ENCODE data around the gene STAC2. TPM values are rescaled to one million over a fixed set of nuclear protein-coding genes. Genes with fewer than 3 reads are reported as not detected.

STAC2 gene
- polyA plus RNA-seq, 1 of the 3 experiments (the other 2 are of a cell fraction), result 0.07 TPM

DNA sequence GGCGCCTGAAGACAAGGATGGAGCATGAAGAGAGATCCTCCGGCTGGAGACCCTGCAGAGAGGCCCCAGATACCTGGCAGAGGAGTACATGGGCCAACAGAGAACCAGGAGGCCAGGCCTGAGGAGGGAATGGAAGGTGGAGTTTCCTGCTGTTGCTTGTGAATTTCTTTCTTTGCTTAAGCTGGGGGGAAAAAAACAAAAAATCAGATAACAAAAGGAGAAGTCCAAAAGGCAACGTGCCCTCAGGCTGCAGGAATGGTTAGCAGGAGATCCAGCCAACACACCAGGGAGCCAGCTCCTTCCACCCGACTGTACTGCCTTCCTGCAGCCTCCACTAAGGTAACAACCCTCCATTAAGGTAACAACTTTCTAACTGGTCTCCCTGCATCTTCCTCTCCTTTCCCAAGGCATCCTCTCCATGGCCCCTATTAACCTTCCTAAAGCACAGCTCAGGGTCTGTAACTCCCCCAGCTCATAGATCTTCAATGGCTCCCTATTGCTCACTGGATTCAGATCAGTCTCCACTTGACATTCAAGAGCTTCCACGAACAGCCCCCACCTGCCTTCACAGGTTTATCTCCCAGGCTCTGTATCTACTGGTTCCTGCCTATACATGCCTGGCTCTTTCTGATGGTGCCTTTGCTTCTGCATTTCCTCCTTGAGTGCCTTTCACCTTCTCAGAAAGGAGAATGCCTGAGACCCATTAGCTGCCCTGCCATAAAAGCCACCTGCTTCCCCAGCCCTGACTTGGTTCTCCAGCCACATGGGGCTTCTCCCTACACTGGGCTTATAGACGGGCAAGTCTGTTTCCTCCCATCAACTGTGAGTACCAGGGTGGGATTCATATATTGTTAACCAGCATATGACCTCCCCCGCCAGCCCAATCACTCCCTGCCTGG, 59.1 kb downstream of the STAC2 start:
- H3K27me3 ChIP-seq (ENCODE audit: insufficient read depth), result no peaks in the 10 kb centered on the region
- ChIA-PET CTCF (interaction anchor here (0.9 to 5.7 kb wide), 6 partner anchors 8 to 189 kb away, joined by 3 to 108 read pairs (median 21); no protein-coding TSS in a partner anchor), POLR2A (interaction anchor here (1.1 to 1.9 kb wide), 3 partner anchors 33 to 109 kb away, joined by 3 to 6 read pairs (median 3); partner anchors contain the start of gene RPL19)
- H3F3A ChIP-seq (replicated peaks; ENCODE audit: insufficient read depth), result peaks cover 5% of the 10 kb centered on the region
- H3K9ac ChIP-seq, result no peak overlapping the region
- H3K4me1 ChIP-seq (ENCODE audit: control insufficient read depth in 1 of 2, insufficient read depth in 2 of 2, low read depth in 1 of 2, low read length in 1 of 2), result peaks cover 0 to 3% of the 10 kb centered on the region in 2 experiments; a peak in 2 of 4 replicates
- H3K9me2 ChIP-seq, result no peaks in the 10 kb centered on the region
- WGBS (ENCODE audit: low lambda C conversion rate), result 79% methylated on average over 7 of the region's 7 CpGs
- no peak overlapping the region for H3K27ac ChIP-seq (ENCODE audit: low read depth in 2 of 2, low read length in 1 of 2)
- no peaks in the 10 kb centered on the region for H3K36me3 ChIP-seq (replicated peaks in 1 of 2; ENCODE audit: control insufficient read depth in 1 of 2, insufficient read depth in 2 of 2, low read length in 1 of 2)
- H3K4me2 ChIP-seq, result no peak overlapping the region
- H3K79me2 ChIP-seq (ENCODE audit: insufficient read depth), result no peaks in the 10 kb centered on the region
- no peak for DNase-seq
- no peak overlapping the region for H3K4me3 ChIP-seq (ENCODE audit: low read depth in 2 of 2, low read length in 1 of 2)
- no peak overlapping the region for H2AFZ ChIP-seq (ENCODE audit: low read depth)
- H3K9me3 ChIP-seq, result no peaks in the 10 kb centered on the region
- TF ChIP-seq, protein P1, sequence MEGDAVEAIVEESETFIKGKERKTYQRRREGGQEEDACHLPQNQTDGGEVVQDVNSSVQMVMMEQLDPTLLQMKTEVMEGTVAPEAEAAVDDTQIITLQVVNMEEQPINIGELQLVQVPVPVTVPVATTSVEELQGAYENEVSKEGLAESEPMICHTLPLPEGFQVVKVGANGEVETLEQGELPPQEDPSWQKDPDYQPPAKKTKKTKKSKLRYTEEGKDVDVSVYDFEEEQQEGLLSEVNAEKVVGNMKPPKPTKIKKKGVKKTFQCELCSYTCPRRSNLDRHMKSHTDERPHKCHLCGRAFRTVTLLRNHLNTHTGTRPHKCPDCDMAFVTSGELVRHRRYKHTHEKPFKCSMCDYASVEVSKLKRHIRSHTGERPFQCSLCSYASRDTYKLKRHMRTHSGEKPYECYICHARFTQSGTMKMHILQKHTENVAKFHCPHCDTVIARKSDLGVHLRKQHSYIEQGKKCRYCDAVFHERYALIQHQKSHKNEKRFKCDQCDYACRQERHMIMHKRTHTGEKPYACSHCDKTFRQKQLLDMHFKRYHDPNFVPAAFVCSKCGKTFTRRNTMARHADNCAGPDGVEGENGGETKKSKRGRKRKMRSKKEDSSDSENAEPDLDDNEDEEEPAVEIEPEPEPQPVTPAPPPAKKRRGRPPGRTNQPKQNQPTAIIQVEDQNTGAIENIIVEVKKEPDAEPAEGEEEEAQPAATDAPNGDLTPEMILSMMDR (IDR thresholded peaks at IDR 0.05), result no peak
- no peak for TF ChIP-seq RXRA (IDR thresholded peaks at IDR 0.05; ENCODE audit: borderline replicate concordance, low read depth)
- TF ChIP-seq RFX5 (IDR thresholded peaks at IDR 0.05; ENCODE audit: low read length), result no peak
- no peak for TF ChIP-seq RCOR1 (IDR thresholded peaks at IDR 0.05; ENCODE audit: low read length)
- TF ChIP-seq FOSL2 (IDR thresholded peaks at IDR 0.05; ENCODE audit: borderline replicate concordance, low read depth), result no peak
- TF ChIP-seq TEAD4 (IDR thresholded peaks at IDR 0.05; ENCODE audit: borderline replicate concordance, insufficient read depth), result no peak
- no peak for TF ChIP-seq NFIC (IDR thresholded peaks at IDR 0.05; ENCODE audit: borderline replicate concordance)
- TF ChIP-seq GABPA (IDR thresholded peaks at IDR 0.05; ENCODE audit: low read depth), result no peak
- TF ChIP-seq MXI1 (IDR thresholded peaks at IDR 0.05; ENCODE audit: low read depth, low read length), result no peak
- TF ChIP-seq TCF12 (IDR thresholded peaks at IDR 0.05), result no peak
- TF ChIP-seq EZH2phosphoT487 (IDR thresholded peaks at IDR 0.05; ENCODE audit: borderline replicate concordance, low read depth), result no peak
- TF ChIP-seq RAD21 (IDR thresholded peaks at IDR 0.05; ENCODE audit: low read length), result no peak
- no peak for TF ChIP-seq FOXM1 (IDR thresholded peaks at IDR 0.05; ENCODE audit: low read depth)
- no peak for TF ChIP-seq JUND (IDR thresholded peaks at IDR 0.05)
- no peak for TF ChIP-seq GATA2 (CRISPR knock-in tag; IDR thresholded peaks at IDR 0.05)
- TF ChIP-seq FOXJ3 (CRISPR knock-in tag; IDR thresholded peaks at IDR 0.05), result no peak
- TF ChIP-seq SIN3A (IDR thresholded peaks at IDR 0.05; ENCODE audit: borderline replicate concordance, low read depth, low read length), result no peak
- H4K20me1 ChIP-seq (ENCODE audit: insufficient read depth), result no peaks in the 10 kb centered on the region

All from SK-N-SH (cell line).